GM21526 (cell line): Measurements from ENCODE around the gene WFDC12.

Source experiments
- ATAC-seq: cut with Tn5 transposase; IDR thresholded peaks from one replicate; pipeline ENCODE4 v1.9.1; 2021; ENCODE audit warnings: moderate library complexity; ENCODE audit not compliant: unreplicated experiment, low FRiP score

Gene WFDC12

DNA sequence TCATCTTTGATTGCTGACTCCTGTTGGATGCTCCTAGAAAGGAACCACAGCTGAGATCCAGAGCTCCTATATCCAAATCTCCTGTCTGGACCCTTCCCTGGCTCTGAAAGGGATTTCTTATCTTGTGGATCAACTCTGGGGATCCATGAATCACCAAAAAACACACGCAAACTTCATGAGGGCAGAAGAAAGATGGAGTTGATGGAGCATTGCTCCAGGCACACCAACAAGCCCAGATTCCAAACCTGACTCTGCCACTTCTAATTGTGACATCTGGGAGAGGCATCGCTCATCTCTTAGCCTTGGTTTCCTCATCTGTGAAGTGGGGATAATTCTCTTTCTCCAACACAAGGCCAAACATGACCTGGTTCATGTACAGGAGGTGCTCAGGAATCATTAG, 30.1 kb downstream of the WFDC12 start:
- ATAC-seq, result no peak

DNA sequence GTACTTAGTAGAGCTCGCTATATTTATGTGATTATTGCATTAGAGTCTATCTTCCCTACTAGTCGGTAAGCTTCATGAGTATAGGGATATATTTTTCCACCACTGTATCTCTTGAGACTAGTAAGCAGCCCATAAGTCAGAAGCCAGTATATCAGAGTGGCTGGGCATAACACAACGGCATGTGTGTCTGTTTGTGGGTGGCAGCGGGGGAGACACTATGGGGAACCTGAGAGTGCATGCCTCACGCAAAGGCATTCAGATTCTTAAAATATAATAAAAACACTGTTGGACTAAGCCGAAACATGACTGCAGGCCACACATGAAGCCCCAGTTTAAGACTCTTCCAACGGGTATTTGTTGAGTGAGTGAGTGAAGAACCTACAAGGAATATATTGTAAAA, 31.4 kb downstream of the WFDC12 start:
- no peak for ATAC-seq

GRCh38 chr20:45091366-45091765, 32.9 kb downstream of the WFDC12 start:
- ATAC-seq, result no peak

- no peak for ATAC-seq
These were observed 33.8 kb downstream of the WFDC12 start for GRCh38 chr20:45090481-45090880.

DNA sequence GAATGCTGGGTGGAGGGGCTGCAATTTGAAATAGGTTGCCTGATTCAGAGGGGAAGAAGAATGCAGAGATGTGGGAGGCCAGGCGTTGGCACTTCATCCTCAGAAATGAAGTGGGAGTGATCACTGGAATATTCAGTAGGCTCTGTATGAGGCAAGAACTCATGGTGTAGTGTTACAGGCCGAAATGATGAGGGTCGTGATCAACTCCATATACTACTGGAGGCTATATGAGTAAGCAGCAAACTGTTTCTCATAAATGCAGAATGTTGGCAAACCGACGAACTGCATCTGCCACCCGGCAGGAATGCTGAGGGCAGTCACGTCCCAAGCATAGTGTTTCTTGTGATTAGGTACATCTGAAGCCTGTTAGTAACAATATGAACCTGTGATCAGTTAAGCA, 36.0 kb downstream of the WFDC12 start:
- no peak for ATAC-seq

GRCh38 chr20:45087814-45088213, 36.5 kb downstream of the WFDC12 start:
- ATAC-seq, result no peak

DNA sequence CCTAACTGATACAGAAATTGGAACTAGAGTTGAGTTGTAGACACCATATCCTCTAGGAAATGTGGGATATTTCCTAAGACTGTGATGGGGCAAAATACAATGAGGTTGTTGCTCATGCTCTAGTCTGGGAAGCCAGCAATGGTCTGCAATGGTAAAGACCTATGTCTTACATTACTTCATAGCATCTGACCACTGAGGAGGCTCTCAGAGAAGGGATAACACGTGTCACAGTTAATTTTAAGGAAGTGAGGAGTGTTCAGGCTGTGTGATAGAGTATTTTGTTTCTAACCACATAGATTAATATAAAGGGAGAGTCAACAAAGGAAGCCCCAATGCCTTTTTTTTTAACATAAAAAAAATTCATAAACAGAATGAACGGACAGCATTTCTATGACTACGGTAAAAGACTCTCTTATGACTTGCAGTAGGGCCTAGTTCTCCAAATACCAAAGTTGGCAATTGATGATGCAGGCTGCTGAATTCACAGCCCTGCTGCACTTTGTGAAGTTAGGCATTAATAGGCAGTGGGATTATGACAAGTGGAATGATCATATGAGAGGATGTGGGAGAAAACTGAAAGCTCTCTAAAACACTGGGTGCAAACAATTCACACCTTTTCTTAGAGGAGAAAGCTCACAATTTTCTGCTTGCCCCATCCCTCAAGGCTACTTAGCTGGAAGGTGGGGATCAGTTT, 37.0 kb downstream of the WFDC12 start:
- ATAC-seq, result no peak

DNA sequence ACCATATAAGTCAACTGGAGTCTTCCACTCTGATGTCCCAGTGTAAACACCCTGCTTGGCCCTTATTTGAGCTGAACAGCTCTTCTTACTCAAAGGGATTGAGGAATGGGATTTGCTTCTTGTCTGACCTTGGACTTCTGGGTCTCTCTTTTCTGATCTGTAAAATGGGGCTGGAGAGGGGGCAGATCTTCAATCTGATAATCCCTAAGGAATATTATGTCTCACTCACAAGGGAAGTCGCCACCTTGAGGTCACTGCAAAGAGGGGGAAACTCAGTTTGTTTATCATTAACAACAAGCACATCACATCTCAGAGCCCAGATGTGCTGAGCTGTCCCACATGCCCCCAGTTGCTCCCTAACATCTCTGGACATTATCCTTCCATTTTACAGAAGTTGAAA, 38.4 kb downstream of the WFDC12 start:
- no peak for ATAC-seq

DNA sequence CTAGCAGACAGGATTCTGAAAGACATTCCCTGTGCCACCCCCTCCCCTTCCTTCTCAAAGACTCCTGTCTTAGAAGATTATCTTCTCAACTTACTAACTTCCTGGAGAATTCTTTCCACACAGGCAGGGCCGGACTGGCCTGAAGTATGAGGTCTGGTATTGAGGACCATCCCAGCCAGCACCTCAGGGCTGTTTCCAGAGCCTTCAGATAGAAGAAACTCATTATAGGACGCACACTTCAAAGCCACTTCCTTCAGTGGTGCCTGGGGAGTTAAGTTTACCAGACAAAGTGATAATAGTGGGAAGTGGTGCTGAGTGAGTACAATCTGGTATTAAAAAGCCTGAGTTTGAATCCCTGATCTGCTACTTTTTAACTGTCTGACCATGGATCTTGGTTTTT, 39.0 kb downstream of the WFDC12 start:
- ATAC-seq, result no peak

GRCh38 chr20:45083127-45083526, 41.1 kb downstream of the WFDC12 start:
- ATAC-seq, result no peak

DNA sequence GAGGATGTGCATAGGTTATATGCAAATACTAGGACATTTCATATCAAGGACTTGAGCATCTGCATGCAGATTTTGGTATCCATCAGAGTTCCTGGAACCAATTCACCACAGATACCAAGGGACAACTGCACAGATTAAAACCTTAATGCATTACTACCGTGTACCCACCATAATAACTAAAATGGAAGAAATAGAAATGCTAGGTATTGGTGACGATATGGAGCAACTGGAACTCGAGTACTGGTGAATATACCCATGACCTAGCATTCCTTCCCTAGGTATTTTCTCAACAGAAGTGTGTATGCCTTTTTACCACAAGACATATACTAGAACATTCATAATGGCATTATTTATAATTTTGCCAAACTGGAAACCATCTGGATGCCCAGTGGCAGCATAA, 41.8 kb downstream of the WFDC12 start:
- no peak for ATAC-seq

GRCh38 chr20:45080867-45081624, 43.2 kb downstream of the WFDC12 start:
- ATAC-seq, result no peak

DNA sequence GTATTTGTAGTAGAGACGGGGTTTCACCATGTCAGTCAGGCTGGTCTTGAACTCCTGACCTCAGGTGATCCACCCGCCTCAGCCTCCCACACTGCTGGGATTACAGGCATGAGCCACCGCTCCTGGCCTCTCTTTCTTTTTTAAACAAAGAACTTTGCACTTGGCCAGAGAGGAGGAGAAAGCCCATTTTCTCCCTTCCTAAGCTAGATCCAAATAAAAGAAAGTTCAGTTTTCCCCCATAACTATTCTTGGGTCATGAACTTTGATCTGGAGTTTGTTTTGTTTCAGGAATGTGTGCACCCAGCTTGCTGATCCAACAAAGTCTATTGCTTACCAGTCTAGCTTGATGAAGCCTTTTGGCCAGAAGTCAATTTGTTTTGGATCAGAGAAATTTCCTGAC, 46.7 kb downstream of the WFDC12 start:
- ATAC-seq, result no peak
